ENCODE data around the gene PPARG. TPM values are rescaled to one million over a fixed set of nuclear protein-coding genes. Genes with fewer than 3 reads are reported as not detected.

Gene PPARG
- total RNA-seq, 1 donor from 2014 or later, result 4.4 TPM

- no peak for DNase-seq (ENCODE audit: extremely low spot score, unreplicated experiment)
- H3K27me3 Mint-ChIP-seq (ENCODE audit: unreplicated experiment), result peaks cover 8% of the 10 kb centered on the region
- TF ChIP-seq, protein P1, sequence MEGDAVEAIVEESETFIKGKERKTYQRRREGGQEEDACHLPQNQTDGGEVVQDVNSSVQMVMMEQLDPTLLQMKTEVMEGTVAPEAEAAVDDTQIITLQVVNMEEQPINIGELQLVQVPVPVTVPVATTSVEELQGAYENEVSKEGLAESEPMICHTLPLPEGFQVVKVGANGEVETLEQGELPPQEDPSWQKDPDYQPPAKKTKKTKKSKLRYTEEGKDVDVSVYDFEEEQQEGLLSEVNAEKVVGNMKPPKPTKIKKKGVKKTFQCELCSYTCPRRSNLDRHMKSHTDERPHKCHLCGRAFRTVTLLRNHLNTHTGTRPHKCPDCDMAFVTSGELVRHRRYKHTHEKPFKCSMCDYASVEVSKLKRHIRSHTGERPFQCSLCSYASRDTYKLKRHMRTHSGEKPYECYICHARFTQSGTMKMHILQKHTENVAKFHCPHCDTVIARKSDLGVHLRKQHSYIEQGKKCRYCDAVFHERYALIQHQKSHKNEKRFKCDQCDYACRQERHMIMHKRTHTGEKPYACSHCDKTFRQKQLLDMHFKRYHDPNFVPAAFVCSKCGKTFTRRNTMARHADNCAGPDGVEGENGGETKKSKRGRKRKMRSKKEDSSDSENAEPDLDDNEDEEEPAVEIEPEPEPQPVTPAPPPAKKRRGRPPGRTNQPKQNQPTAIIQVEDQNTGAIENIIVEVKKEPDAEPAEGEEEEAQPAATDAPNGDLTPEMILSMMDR (IDR thresholded peaks at IDR 0.05), result no peak
- H3K9me3 Mint-ChIP-seq (ENCODE audit: unreplicated experiment), result no peaks in the 10 kb centered on the region
- H3K27ac Mint-ChIP-seq (ENCODE audit: unreplicated experiment), result no peak overlapping the region
- H3K4me1 Mint-ChIP-seq (ENCODE audit: unreplicated experiment), result no peaks in the 10 kb centered on the region
- no peaks in the 10 kb centered on the region for H3K36me3 Mint-ChIP-seq (ENCODE audit: unreplicated experiment)
- no peak overlapping the region for H3K4me3 Mint-ChIP-seq (ENCODE audit: unreplicated experiment)
Observed at GRCh38 chr3:12336099-12336498, 47.2 kb downstream of the PPARG start.

DNA sequence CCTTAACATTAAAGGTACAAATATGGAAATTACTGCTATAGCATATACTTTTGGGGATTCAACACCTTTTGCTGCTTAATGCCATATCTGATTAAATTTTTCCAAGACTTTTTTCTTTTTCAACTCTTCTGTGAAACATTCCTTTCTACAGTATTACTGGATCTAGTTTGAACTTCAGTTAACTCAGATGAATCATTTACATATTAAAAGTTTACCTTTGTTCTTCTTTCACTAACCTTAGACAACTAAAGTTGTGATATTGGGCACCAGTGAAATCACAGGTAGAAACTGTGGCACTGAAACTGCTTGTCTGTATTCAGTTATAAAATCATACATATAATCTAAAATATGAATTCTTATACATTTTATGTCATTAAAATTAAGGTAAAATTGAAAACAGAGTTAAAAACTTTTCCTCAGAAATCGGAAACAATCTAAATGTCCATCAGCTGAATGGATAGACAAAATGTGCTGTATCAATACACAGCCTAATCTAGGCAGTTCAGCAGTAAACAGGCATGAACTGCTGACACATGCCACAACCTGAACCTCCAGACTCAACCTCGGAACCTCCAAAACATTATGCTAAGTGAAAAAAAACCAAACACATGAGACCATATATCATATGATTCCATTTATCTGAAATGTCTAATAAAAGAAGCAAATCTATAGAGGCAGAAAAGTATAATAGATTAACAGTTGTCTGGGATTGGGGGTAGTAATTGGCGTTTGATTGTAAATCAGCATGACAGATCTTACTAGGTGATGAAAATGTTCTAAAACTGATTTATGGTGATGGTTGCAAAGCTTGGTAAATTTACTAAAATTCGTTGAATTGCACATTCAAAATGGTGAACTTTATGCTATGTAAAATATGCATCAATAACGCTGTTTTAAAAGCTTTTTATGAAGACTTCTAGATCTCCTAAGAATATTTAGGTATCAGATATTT lies 50.0 kb downstream of the PPARG start:
- H3K4me3 Mint-ChIP-seq (ENCODE audit: unreplicated experiment), result no peak overlapping the region
- no peak overlapping the region for H3K27ac Mint-ChIP-seq (ENCODE audit: unreplicated experiment)
- TF ChIP-seq, protein P1 (IDR thresholded peaks at IDR 0.05), result no peak
- H3K9me3 Mint-ChIP-seq (ENCODE audit: unreplicated experiment), result no peaks in the 10 kb centered on the region
- no peaks in the 10 kb centered on the region for H3K36me3 Mint-ChIP-seq (ENCODE audit: unreplicated experiment)
- peaks cover 20% of the 10 kb centered on the region for H3K27me3 Mint-ChIP-seq (ENCODE audit: unreplicated experiment)
- H3K4me1 Mint-ChIP-seq (ENCODE audit: unreplicated experiment), result peaks cover 5% of the 10 kb centered on the region
- no peak for DNase-seq (ENCODE audit: extremely low spot score, unreplicated experiment)

- Mint-ChIP-seq H3K9me3 (ENCODE audit: unreplicated experiment) (no peaks in the 10 kb centered on the region), H3K4me3 (ENCODE audit: unreplicated experiment) (no peak overlapping the region), H3K27ac (ENCODE audit: unreplicated experiment) (no peak overlapping the region), H3K27me3 (ENCODE audit: unreplicated experiment) (peaks cover 20% of the 10 kb centered on the region), H3K4me1 (ENCODE audit: unreplicated experiment) (peaks cover 5% of the 10 kb centered on the region), H3K36me3 (ENCODE audit: unreplicated experiment) (no peaks in the 10 kb centered on the region)
- DNase-seq (ENCODE audit: extremely low spot score, unreplicated experiment), result no peak
- TF ChIP-seq, protein P1 (IDR thresholded peaks at IDR 0.05), result no peak
Observed at GRCh38 chr3:12339701-12340480, 51.0 kb downstream of the PPARG start.

DNA sequence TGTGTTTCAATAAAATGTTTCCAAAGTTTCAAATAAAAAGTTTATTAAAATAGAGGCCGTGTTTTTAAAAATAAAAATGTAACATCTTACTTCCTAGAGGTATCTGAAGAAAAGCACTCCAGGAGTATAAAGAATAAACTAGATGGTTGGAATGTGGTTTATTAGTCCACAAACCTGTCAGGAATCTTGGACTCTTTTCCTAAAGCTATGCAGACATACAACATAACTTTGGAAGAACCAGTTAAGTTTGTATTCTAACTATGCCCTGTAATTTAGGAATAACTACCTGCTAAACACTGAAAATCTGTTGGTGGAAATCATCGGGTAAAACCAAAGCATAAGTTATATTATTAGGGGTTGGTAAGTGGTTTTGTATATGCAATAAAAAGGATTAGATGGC lies 51.6 kb downstream of the PPARG start:
- Mint-ChIP-seq H3K27ac (ENCODE audit: unreplicated experiment) (no peak overlapping the region), H3K4me3 (ENCODE audit: unreplicated experiment) (no peak overlapping the region), H3K9me3 (ENCODE audit: unreplicated experiment) (no peaks in the 10 kb centered on the region), H3K36me3 (ENCODE audit: unreplicated experiment) (no peaks in the 10 kb centered on the region), H3K27me3 (ENCODE audit: unreplicated experiment) (peaks cover 22% of the 10 kb centered on the region), H3K4me1 (ENCODE audit: unreplicated experiment) (peaks cover 5% of the 10 kb centered on the region)
- no peak for DNase-seq (ENCODE audit: extremely low spot score, unreplicated experiment)
- TF ChIP-seq, protein P1 (IDR thresholded peaks at IDR 0.05), result no peak

DNA sequence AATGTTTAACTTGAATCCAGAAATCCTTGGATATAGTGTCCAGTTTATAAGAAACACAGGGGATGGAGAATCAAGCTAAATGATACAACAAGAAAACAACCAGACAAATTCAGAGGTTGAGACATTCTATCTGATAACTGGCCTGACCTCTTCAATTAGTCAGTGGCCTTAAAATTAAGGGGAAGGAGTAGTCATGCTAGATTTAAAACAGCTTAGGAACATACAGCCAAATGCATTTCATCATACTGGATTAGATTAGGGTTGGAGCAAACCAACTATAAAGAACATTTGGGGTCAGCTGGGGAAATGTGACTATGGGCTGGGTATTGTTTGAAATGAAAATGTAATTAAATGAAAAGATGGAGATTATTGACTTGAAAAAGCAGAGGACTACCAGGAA lies 53.3 kb downstream of the PPARG start:
- DNase-seq (ENCODE audit: extremely low spot score, unreplicated experiment), result no peak
- H3K27ac Mint-ChIP-seq (ENCODE audit: unreplicated experiment), result no peak overlapping the region
- TF ChIP-seq, protein P1 (IDR thresholded peaks at IDR 0.05), result no peak
- H3K36me3 Mint-ChIP-seq (ENCODE audit: unreplicated experiment), result no peaks in the 10 kb centered on the region
- no peaks in the 10 kb centered on the region for H3K9me3 Mint-ChIP-seq (ENCODE audit: unreplicated experiment)
- H3K27me3 Mint-ChIP-seq (ENCODE audit: unreplicated experiment), result peaks cover 31% of the 10 kb centered on the region
- no peak overlapping the region for H3K4me3 Mint-ChIP-seq (ENCODE audit: unreplicated experiment)
- H3K4me1 Mint-ChIP-seq (ENCODE audit: unreplicated experiment), result peaks cover 5% of the 10 kb centered on the region

Data from osteocyte (in vitro differentiated cells).